HCT116 (cell line): ENCODE measurements around the gene UBE2D4. TPM values are rescaled to one million over a fixed set of nuclear protein-coding genes. Genes with fewer than 3 reads are reported as not detected.
"Not testable (repeated sequence)": the region's sequence is repeated elsewhere in the genome, so short reads cannot be mapped to it uniquely, and the experiment has no call there.

Source experiments
- ATAC-seq: fragments of 200-7000 bp; cut with Tn5 transposase; 2 replicates; pipeline ENCODE4 v1.9.1; 2020; ENCODE audit warnings: mild to moderate bottlenecking, moderate library complexity
- BruUV-seq: library from RNA; stranded (reverse); fragments of 400-500 nt; replicated peaks from 2 replicates; lab custom pipeline; 2021; lab: Mats Ljungman, UMichigan
- CTCF ChIA-PET: fragments of 300-600 bp; sonication (Branson Sonifier 250); formaldehyde crosslinking; loops from one replicate; lab custom pipeline; 2021; ENCODE audit warnings: antibody characterized with exemption; lab: Charles Lee
- POLR2A ChIA-PET: fragments of 300-600, 350-600 bp; sonication (Branson Sonifier 250); formaldehyde crosslinking; loops from one replicate; lab custom pipeline; 2021; ENCODE audit warnings: antibody characterized with exemption; lab: Charles Lee
- RAD21 ChIA-PET, 2 experiments: fragments of 300-600 bp; sonication (Branson Sonifier 250); formaldehyde crosslinking; loops; one replicate each; lab custom pipeline; 2023; ENCODE audit warnings: low total read pairs in 2 of 2; ENCODE audit not compliant: uncharacterized antibody in 2 of 2, unreplicated experiment in 2 of 2, low non-redundant PET in 1 of 2; lab: Charles Lee
- DNase-seq: peaks from one replicate; pipeline ENCODE4 v3.0.0-alpha.2; 2010; ENCODE audit warnings: low read depth, low spot score
- H2AFZ ChIP-seq: fragments of 200-600 bp; shearing (Covaris generic), sonication (generic); 2 replicates; pipeline ENCODE4 v1.6.1; 2017; ENCODE audit warnings: low read depth, mixed run types, mixed read lengths, antibody characterized with exemption, low read length; ENCODE audit not compliant: poor library complexity, severe bottlenecking
- H3K27ac ChIP-seq: 2 replicates; pipeline ENCODE4 v1.5.1; 2012; ENCODE audit warnings: low read depth, low read length
- H3K27me3 ChIP-seq: fragments of 200-600 bp; sonication (generic); 2 replicates; pipeline ENCODE4 v1.6.1; 2016; ENCODE audit warnings: mixed run types, low read length, mixed read lengths; ENCODE audit not compliant: insufficient read depth
- H3K36me3 ChIP-seq, 2 experiments: fragments of 200-500 bp in 1 of 2; fragments of 200-600 bp in 1 of 2; sonication (Bioruptor generic) in 1 of 2; sonication (generic) in 1 of 2; 2 replicates each; pipeline versions ENCODE4 v1.5.1 to v1.6.1; 2014 to 2016; ENCODE audit warnings: low read length in 2 of 2, inconsistent platforms in 1 of 2, mixed read lengths in 1 of 2, mixed run types in 1 of 2; ENCODE audit not compliant: insufficient read depth in 2 of 2, control insufficient read depth in 1 of 2
- H3K4me1 ChIP-seq, 2 experiments: fragments of 200-600 bp in 1 of 2; sonication (generic) in 1 of 2; 2 replicates each; pipeline versions ENCODE4 v1.5.1 to v1.6.1; 2012 to 2017; ENCODE audit warnings: low read length in 2 of 2, inconsistent platforms in 1 of 2, mild to moderate bottlenecking in 1 of 2, mixed read lengths in 1 of 2, mixed run types in 1 of 2, moderate library complexity in 1 of 2; ENCODE audit not compliant: insufficient read depth in 2 of 2, control insufficient read depth in 1 of 2
- H3K4me2 ChIP-seq: fragments of 200-600 bp; sonication (generic); 2 replicates; pipeline ENCODE4 v1.6.1; 2017; ENCODE audit warnings: mixed run types, low read length, mixed read lengths
- H3K4me3 ChIP-seq, 2 experiments: fragments of 200-600 bp in 1 of 2; sonication (generic) in 1 of 2; replicated peaks in 1 of 2; 2 replicates each; pipeline ENCODE4 v1.5.1; 2011 to 2016; ENCODE audit warnings: low read length in 2 of 2, control low read depth in 1 of 2, low read depth in 1 of 2, mild to moderate bottlenecking in 1 of 2, mixed read lengths in 1 of 2, mixed run types in 1 of 2
- H3K79me2 ChIP-seq: fragments of 200-600 bp; sonication (generic); 2 replicates; pipeline ENCODE4 v1.6.1; 2017; ENCODE audit warnings: mild to moderate bottlenecking, mixed run types, low read length, moderate library complexity, mixed read lengths; ENCODE audit not compliant: insufficient read depth
- H3K9ac ChIP-seq: fragments of 200-600 bp; sonication (generic); 2 replicates; pipeline ENCODE4 v1.6.1; 2016; ENCODE audit warnings: low read length, mixed read lengths
- H3K9me2 ChIP-seq: fragments of 200-600 bp; sonication (generic), shearing (Covaris generic); 2 replicates; pipeline ENCODE4 v1.6.1; 2017; ENCODE audit warnings: mixed run types, mild to moderate bottlenecking, moderate library complexity; ENCODE audit not compliant: insufficient read depth
- H3K9me3 ChIP-seq, 2 experiments: fragments of 200-500 bp in 1 of 2; fragments of 200-600 bp in 1 of 2; sonication (Bioruptor generic) in 1 of 2; sonication (generic) in 1 of 2; 2 replicates each; pipeline ENCODE4 v1.6.1; 2014 to 2017; ENCODE audit warnings: low read length in 2 of 2, mixed read lengths in 2 of 2, inconsistent platforms in 1 of 2, low read depth in 1 of 2, mild to moderate bottlenecking in 1 of 2, mixed run types in 1 of 2, moderate library complexity in 1 of 2; ENCODE audit not compliant: control insufficient read depth in 1 of 2, insufficient read depth in 1 of 2
- H4K20me1 ChIP-seq: fragments of 200-600 bp; sonication (generic), shearing (Covaris generic); 2 replicates; pipeline ENCODE4 v1.6.1; 2017; ENCODE audit warnings: mixed run types, mild to moderate bottlenecking, moderate library complexity; ENCODE audit not compliant: insufficient read depth
- CBX3 ChIP-seq: IDR thresholded peaks from 2 replicates; pipeline ENCODE4 v1.6.1; 2012; ENCODE audit warnings: low read depth
- EGR1 ChIP-seq: IDR thresholded peaks from 2 replicates; pipeline ENCODE4 v1.6.1; 2012; ENCODE audit warnings: low read depth
- EZH2 ChIP-seq: fragments of 200-600 bp; sonication (generic); IDR thresholded peaks from 2 replicates; pipeline ENCODE4 v1.6.1; 2017; ENCODE audit warnings: antibody characterized with exemption, mixed run types
- FOSL1 ChIP-seq: IDR thresholded peaks from 2 replicates; pipeline ENCODE4 v1.6.1; 2012; ENCODE audit warnings: low read depth
- MAX ChIP-seq: IDR thresholded peaks from 2 replicates; pipeline ENCODE4 v1.6.1; 2012
- SP1 ChIP-seq: IDR thresholded peaks from 2 replicates; pipeline ENCODE4 v1.6.1; 2012; ENCODE audit warnings: low read depth
- SRF ChIP-seq: IDR thresholded peaks from 2 replicates; pipeline ENCODE4 v1.6.1; 2012; ENCODE audit warnings: low read depth
- YY1 ChIP-seq: IDR thresholded peaks from 2 replicates; pipeline ENCODE4 v1.6.1; 2011; ENCODE audit warnings: low read length, low read depth, moderate library complexity, mild to moderate bottlenecking; ENCODE audit not compliant: insufficient replicate concordance; ENCODE audit errors: extremely low read depth
- intact Hi-C: fragments of 100-400 bp; cut with micrococcal nuclease; formaldehyde crosslinking; loops from 2 replicates; pipeline ENCODE4 v1.10.0; 2022
- total RNA-seq: library from RNA; stranded (reverse); gene quantifications from one replicate; pipeline ENCODE4 v1.2.1, GENCODE V29; 2021; ENCODE audit not compliant: unreplicated experiment

The UBE2D4 gene
- total RNA-seq, 1 experiment from 2014 or later: 12.9 TPM

DNA sequence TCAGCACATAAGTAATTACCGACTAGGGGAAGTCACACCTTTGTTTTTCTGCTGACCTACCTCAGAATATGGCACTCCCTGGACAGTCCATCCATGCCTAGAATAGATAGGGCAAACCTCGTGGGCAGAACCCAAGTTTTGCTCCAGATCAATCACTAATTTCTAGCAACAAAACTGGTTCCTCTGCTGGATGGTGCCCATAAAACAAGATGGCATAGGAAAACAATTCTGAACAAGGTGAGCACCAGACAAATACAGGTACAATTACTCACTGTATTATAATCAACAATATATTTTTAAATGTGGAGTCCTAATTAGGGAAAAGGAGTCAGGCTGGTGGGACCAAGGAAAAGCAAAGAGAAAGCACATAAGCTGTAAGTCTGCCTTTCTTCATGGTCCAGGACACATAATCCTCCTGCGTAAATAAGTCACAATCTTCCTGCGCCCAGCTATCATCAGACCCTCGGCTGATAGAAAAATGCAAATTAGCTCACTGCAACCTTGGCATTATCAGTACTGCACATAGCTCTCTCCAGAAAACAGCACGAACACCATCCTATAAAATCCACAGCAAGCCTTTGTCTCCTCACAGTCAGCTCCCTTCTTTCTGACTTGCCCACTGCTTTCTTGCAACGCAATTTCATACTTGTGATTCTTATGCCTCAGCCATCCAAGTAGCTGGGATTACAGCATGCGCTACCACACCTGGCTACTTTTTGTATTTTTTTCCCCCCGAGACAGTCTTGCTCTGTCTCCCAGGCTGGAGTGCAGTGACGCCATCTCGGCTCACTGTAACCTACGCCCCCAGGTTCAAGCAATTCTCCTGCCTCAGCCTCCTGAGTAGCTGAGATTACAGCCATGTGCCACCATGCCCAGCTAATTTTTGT lies 34.9 kb upstream of the UBE2D4 start:
- Histone ChIP-seq H3K27ac (no peak overlapping the region), H2AFZ (no peak overlapping the region), H4K20me1 (peaks cover 4% of the 10 kb centered on the region; the same call in 1 of the 2 replicates), H3K9ac (no peak overlapping the region), H3K4me1 (peaks cover 0 to 17% of the 10 kb centered on the region in 2 experiments; a peak in 2 of 4 replicates), H3K79me2 (peaks cover 89% of the 10 kb centered on the region), H3K27me3 (no peaks in the 10 kb centered on the region), H3K36me3 (0 out of 4 replicates have a peak, but pooled peaks cover 0 to 4% of the 10 kb centered on the region in 2 experiments), H3K4me3 (no peak overlapping the region), H3K4me2 (no peak overlapping the region), H3K9me2 (no peaks in the 10 kb centered on the region), H3K9me3 (no peaks in the 10 kb centered on the region)
- intact Hi-C loops: no loop called here
- no peak for TF ChIP-seq SP1
- TF ChIP-seq YY1: no peak
- ChIA-PET RAD21 (no interaction called here), POLR2A (no interaction called here), CTCF (no interaction called here)
- ATAC-seq: no peak
- no TSS peak for BruUV-seq
- no peak for DNase-seq

GRCh38 chr7:43895847-43896415 lies 30.3 kb upstream of the UBE2D4 start:
- ATAC-seq (no peak), DNase-seq (no peak)
- H4K20me1 ChIP-seq: no peaks in the 10 kb centered on the region; the same call in 1 of the 2 replicates
- no peak overlapping the region for H3K4me3 ChIP-seq
- H3K9ac ChIP-seq: no peak overlapping the region
- intact Hi-C loops: no loop called here
- H3K27me3 ChIP-seq: no peaks in the 10 kb centered on the region
- no TSS peak for BruUV-seq
- no peaks in the 10 kb centered on the region for H3K9me2 ChIP-seq
- POLR2A ChIA-PET: no interaction called here
- CTCF ChIA-PET: no interaction called here
- peaks cover 0 to under 1% of the 10 kb centered on the region in 2 experiments; a peak in 1 of 4 replicates for H3K4me1 ChIP-seq
- no peak overlapping the region for H3K4me2 ChIP-seq
- TF ChIP-seq SRF (no peak), YY1 (no peak), EZH2 (no peak), FOSL1 (no peak), EGR1 (no peak), MAX (no peak), CBX3 (no peak)
- TF ChIP-seq, all 23 proteins: peak for 0
- H3K9me3 ChIP-seq: no peaks in the 10 kb centered on the region
- no peak overlapping the region for H2AFZ ChIP-seq
- H3K79me2 ChIP-seq: peaks cover 91% of the 10 kb centered on the region
- H3K27ac ChIP-seq: no peak overlapping the region
- H3K36me3 ChIP-seq: no peaks in the 10 kb centered on the region
- RAD21 ChIA-PET: no interaction called here

- H3K9me2 ChIP-seq, H3K27me3 ChIP-seq, DNase-seq, ATAC-seq, CTCF ChIA-PET, H3K4me3 ChIP-seq, H3K9me3 ChIP-seq, H3K4me2 ChIP-seq, H4K20me1 ChIP-seq, H3K27ac ChIP-seq, RAD21 ChIA-PET, POLR2A ChIA-PET, H3K36me3 ChIP-seq, intact Hi-C loops, H2AFZ ChIP-seq, H3K4me1 ChIP-seq, H3K9ac ChIP-seq, BruUV-seq: not testable (repeated sequence)
- H3K79me2 ChIP-seq: peaks cover 90% of the 10 kb centered on the region
Observed at GRCh38 chr7:43898571-43898970, 27.7 kb upstream of the UBE2D4 start.
